Subcutaneous preadipocyte (primary cell): ENCODE data around the gene STX1B. TPM values are rescaled to one million over a fixed set of nuclear protein-coding genes. Genes with fewer than 3 reads are reported as not detected.

Experiments
- small RNA-seq: library from RNA; depleted of rRNA; stranded (forward); fragments of <200 nt; gene quantifications from one replicate; pipeline ENCODE3, GENCODE V24; 2012
- total RNA-seq: library from RNA; depleted of rRNA; stranded (reverse); fragments of >200 nt; gene quantifications from 2 replicates; pipeline ENCODE4 v1.2.3, GENCODE V29; 2012

Gene STX1B
- total RNA-seq = 0.98 and 1.1 TPM in 2 replicates

DNA sequence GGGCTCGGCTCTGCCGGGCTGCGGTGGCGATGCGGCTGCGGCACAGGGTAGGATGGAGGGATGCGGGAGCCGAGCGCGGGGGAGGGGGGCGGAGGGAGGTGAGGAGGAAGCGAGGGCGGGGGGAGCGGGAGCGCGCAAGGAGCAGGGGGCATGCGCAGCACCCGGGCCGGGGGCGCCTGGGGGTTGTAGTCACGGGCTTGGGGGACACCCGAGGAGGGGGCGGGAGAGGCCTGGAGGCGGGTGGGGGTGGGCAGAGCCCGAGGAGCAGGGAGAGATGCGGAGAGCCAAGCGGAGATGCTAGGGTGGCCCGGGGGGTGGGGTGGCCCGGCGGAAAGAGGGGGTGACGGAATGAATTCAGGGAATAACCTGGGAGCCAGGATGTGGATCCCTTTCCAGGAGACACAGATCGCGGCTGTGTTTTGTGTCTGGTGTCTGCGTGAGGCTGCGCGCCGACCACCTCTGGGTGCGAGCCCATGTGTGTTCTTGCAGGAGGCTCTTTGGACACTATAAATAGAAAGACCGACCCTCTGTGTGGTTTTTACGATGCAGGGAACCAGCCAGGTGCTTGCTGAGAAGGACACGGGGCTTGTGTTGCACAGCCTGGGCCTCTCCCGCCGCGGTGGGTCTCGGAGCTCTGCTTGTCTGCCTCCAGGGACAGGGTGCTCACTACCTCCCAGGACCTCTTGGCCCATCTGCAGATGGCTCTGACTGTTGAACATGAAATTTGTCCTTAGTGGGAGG, at the start of gene STX1B:
Gene STX1B, minus strand, starts transcription at position 54 of the 741 bp plus-strand sequence. CDS start 242 bp downstream, outside the sequence.

DNA sequence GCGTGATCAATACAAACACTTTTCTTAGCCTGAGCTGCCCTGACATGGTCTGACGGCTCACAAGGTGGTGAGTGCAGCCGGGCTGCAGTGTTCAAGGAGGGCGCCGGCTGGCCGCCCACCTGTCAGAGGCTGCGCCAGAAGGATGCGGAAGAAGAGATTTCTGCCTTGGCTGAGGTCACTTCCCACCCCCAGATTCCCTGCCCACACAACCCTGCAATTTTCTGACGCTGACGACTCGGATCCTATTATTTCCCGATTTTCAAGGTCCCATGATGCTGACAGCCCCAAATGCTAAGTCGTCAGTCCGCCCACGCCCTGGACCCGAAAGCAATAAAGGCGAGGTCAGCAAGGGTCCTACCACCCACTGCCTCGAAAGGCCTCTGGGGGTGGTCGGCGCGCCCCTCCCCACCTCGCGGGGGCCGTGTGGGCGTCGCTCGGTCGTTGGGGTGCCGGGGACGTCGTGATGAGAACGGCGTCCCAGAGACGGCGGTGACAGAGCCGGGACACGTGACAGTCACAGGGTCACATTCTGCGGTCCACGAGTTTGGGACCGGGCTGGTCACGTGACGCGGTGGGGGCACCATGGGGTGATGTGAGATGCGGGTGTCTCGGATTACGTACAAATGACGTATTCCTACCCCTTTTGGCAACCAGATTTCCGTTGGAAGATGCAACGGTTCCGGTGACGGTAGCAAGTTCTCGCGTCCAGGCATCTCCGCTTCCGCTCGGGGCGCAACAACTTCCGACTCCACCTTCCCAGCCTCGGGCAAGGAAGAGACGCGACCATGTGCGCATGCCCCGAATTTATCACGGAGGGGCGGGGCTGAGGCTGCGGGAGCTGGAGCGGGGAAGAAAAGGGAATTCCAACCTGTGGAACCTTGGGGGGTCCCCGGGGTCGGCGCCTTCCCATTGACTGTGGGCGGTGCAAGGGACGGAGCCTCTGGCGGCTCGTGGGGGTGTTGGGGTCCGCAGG, 22.6 kb upstream of the STX1B start, which contains the start of gene STX4:
Gene STX4, plus strand, starts transcription at position 823 of the 973 bp plus-strand sequence. CDS start 248 bp downstream, outside the sequence.

DNA sequence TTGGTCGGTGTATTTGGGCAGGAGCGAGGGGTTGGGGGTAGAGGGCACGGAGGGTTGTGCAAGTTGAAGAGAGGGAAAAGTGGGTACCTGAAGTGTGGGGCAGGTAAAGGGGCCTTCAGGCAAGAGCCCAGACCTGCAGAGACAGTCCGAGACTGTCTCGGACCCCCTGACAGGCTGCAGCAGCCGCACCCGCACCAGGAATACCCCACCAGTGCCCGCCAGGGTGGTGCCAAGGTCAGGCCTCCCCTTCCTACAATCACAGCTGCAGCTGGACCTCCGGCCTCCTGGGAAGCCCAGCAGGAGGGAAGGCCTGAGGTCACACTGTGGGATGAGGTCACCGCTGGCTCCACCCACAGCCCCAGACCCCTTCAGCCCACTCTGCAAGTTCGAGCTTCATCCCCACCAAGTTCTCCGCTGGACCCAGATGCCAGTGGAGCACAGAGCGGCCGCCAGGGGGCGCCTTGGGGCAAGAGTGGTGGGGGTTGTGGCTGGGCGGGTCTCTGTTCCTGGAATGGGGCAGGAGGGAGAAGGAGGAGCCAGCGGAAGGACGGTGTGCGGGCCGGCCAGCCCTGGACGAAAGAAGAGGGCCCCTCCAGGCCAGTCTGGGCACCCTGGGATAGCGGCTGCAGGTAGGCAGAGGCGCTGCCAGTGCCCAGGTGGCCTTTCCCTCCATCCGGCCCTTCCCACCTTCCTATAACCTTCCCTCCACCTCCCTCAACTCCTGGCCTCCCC, 25.6 kb downstream of the STX1B start, which contains the start of gene HSD3B7:
Gene HSD3B7, plus strand, starts transcription at position 539 of the 732 bp plus-strand sequence. CDS start 452 bp downstream, outside the sequence.

DNA sequence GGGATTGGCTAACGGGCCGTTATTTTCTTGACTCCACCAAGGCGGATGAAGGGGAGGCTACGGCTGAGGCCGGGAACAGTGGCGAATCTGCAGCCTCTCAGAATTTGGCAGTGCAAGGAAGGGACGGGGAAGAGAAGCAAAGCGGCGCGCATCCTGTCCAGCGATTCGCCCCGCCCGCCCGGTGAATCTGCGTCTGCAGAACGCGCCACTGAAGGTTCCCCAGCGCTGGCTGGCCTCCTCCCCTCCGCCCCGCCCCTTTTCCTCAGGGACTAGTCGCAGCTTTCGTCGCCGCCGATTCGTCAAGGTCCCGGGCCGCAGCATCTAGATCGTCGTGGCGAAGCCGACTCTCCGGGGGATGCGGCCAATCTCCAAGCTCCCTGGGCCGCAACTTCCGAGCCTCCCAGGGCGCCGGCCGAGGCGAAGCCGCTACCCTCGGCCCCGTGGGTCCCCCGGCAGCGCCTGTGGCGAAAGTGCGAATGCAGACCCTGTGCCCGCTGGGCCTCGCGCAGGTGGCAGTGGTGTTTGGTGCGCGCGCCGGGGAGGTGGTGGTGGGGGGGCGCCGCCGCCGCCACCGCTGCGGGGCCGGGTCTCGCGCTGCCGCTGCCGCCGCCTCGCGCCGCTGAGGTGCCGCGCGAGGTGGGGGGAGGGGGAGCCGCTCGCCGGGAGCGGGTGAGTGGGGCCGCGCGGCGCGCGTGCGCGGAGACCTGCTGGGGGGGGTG, 52.8 kb downstream of the STX1B start, which contains the start of gene SETD1A:
Gene SETD1A, plus strand, starts transcription at position 299 of the 719 bp plus-strand sequence. CDS start 978 bp downstream, outside the sequence.

DNA sequence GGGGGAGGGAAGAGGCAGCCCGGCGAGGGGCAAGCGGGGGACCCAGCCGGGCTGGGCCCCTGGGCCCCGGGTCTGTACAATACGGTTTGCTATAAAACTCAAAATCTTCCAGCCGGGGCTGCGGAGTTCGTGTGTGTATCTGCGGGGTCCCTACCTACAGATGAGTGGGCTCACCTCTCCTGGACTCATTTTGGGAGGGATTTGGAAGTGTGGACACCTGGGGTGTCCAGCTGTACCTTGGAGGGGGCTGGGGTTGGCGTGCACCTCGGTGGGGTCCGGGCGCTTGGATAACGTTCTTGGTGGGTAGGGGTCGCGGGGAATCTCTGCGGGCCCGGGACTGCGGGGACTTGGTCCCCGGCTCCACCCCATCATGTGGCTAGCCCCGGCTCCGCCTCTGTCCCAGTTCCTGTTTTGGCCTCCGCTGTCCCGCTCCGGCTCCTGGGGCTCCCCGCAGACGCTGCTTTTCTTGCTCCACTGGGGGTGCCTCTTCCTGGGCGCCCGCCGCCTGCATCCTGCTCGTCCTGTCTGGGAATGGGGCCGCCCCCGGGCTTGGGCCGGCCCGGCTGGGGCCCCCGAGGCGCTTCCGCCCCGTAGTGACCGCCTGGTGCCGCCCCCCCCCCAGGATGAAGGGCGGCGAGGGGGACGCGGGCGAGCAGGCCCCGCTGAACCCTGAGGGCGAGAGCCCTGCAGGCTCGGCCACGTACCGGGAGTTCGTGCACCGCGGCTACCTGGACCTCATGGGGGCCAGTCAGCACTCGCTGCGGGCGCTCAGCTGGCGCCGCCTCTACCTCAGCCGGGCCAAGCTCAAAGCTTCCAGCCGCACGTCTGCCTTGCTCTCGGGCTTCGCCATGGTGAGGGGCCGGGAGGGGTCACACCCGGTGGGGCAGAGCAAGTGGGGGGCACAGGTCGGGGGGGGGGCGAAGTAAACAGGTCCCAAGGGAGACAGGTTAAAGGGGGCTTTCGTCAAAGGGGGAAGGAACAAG, 61.5 kb downstream of the STX1B start, which contains the start of gene ORAI3:
Gene ORAI3, plus strand, starts transcription at position 402 of the 983 bp plus-strand sequence. Its CDS starts 222 bp downstream, at position 624.

Small RNA genes within 50 kb of the gene (small RNA-seq; reads per million reads assigned to genes)
- not detected for gene AC135048.1

Other genes starting within 250 kb of the STX1B start
- gene CFAP119, start 248.6 kb downstream of the STX1B start, total RNA-seq = 1.5 and 2.5 TPM in 2 replicates
- gene RNF40, start 248.3 kb downstream of the STX1B start, total RNA-seq = 63.6 and 90.5 TPM in 2 replicates
- 13.6 and 14.1 TPM in 2 replicates for gene ZNF629, start 223.4 kb downstream of the STX1B start, total RNA-seq
- gene BCL7C, start 116.6 kb downstream of the STX1B start, total RNA-seq = 34.0 and 37.5 TPM in 2 replicates
- 0.59 and 1.1 TPM in 2 replicates for gene CTF1, start 114.0 kb downstream of the STX1B start, total RNA-seq
- 14.3 and 26.0 TPM in 2 replicates for gene FBXL19, start 87.1 kb downstream of the STX1B start, total RNA-seq
- 38.3 and 41.5 TPM in 2 replicates for gene ORAI3, start 61.6 kb downstream of the STX1B start, total RNA-seq
- 2.2 and 3.9 TPM in 2 replicates for gene SETD1A, start 52.9 kb downstream of the STX1B start, total RNA-seq
- 100 and 164 TPM in 2 replicates for gene HSD3B7, start 25.4 kb downstream of the STX1B start, total RNA-seq
- 21.7 and 23.3 TPM in 2 replicates for gene STX4, start 22.9 kb upstream of the STX1B start, total RNA-seq
- 11.4 and 15.2 TPM in 2 replicates for gene ZNF668, start 63.6 kb upstream of the STX1B start, total RNA-seq
- 14.0 and 18.6 TPM in 2 replicates for gene ZNF646, start 63.8 kb upstream of the STX1B start, total RNA-seq
- 1.5 and 3.3 TPM in 2 replicates for gene PRSS53, start 78.3 kb upstream of the STX1B start, total RNA-seq
- gene VKORC1, start 84.2 kb upstream of the STX1B start, total RNA-seq = 64.7 and 133 TPM in 2 replicates
- gene BCKDK, start 97.7 kb upstream of the STX1B start, total RNA-seq = 40.3 and 44.1 TPM in 2 replicates
- 29.5 and 30.5 TPM in 2 replicates for gene KAT8, start 107.0 kb upstream of the STX1B start, total RNA-seq
- not detected in 2 replicates for gene PRSS8, start 125.1 kb upstream of the STX1B start, total RNA-seq
- gene PRSS36, start 139.4 kb upstream of the STX1B start, total RNA-seq = 0.20 and 0.37 TPM in 2 replicates
- 37.5 and 54.9 TPM in 2 replicates for gene FUS, start 169.5 kb upstream of the STX1B start, total RNA-seq
- gene PYCARD, start 192.1 kb upstream of the STX1B start, total RNA-seq = 49.1 and 77.5 TPM in 2 replicates
- gene TRIM72, start 203.5 kb upstream of the STX1B start, total RNA-seq = under 0.01 TPM in 1 of 2 replicates, not detected in the other
- gene PYDC1, start 206.5 kb upstream of the STX1B start, total RNA-seq = not detected in 2 replicates
- gene ITGAM, start 249.3 kb upstream of the STX1B start, total RNA-seq = not detected in 2 replicates